Heart left ventricle (tissue), 16 donors: Measurements from ENCODE around the gene ASB5. TPM values are rescaled to one million over a fixed set of nuclear protein-coding genes. Genes with fewer than 3 reads are reported as not detected.
A peak's percentile ranks its signal among the peaks of the same experiment; 100 is the strongest.

Experiments
- ATAC-seq, 4 donors: fragments of 200-7000 bp; cut with Tn5 transposase; one replicate each; pipeline ENCODE4 v1.9.1; 2020 to 2022; ENCODE audit warnings: moderate library complexity in 4 of 4, mild to moderate bottlenecking in 3 of 4, moderate number of reproducible peaks in 1 of 4
- DNase-seq, 5 donors: peaks; one replicate each; pipeline ENCODE4 v3.0.0-alpha.2; 2020
- H3K27ac ChIP-seq, 12 donors: fragments of 200-600 bp; sonication (generic) in 4 of 12; one replicate each; pipeline versions ENCODE4 v1.5.0 to v1.8.0; 2016 to 2022; ENCODE audit warnings: mild to moderate bottlenecking in 2 of 12
- H3K27me3 ChIP-seq, 9 donors: fragments of 200-600 bp; sonication (generic) in 2 of 9; one replicate each; pipeline versions ENCODE4 v1.5.1 to v1.8.0; 2016 to 2022; ENCODE audit warnings: mild to moderate bottlenecking in 3 of 9
- H3K36me3 ChIP-seq, 9 donors: fragments of 200-600 bp; sonication (generic) in 2 of 9; one replicate each; pipeline versions ENCODE4 v1.5.0 to v1.8.0; 2018 to 2022; ENCODE audit warnings: mild to moderate bottlenecking in 2 of 9
- H3K4me1 ChIP-seq, 12 donors: fragments of 200-600 bp; sonication (generic) in 4 of 12; one replicate each; pipeline versions ENCODE4 v1.5.0 to v1.8.0; 2016 to 2022; ENCODE audit warnings: mild to moderate bottlenecking in 3 of 12
- H3K4me3 ChIP-seq, 12 donors: fragments of 200-600 bp; sonication (generic) in 4 of 12; one replicate each; pipeline versions ENCODE4 v1.5.0 to v1.8.0; 2017 to 2022; ENCODE audit warnings: mild to moderate bottlenecking in 9 of 12, moderate library complexity in 4 of 12
- H3K9me3 ChIP-seq, 12 donors: fragments of 200-600 bp; sonication (generic) in 4 of 12; one replicate each; pipeline versions ENCODE4 v1.5.0 to v1.8.0; 2016 to 2022; ENCODE audit warnings: mild to moderate bottlenecking in 1 of 12
- CTCF ChIP-seq, 12 donors: fragments of 200-600 bp; sonication (generic) in 4 of 12; IDR thresholded peaks; one replicate each; pipeline versions ENCODE4 v1.5.0 to v1.8.0; 2018 to 2022; ENCODE audit warnings: antibody characterized with exemption in 12 of 12, mild to moderate bottlenecking in 5 of 12
- POLR2A ChIP-seq, 2 donors: fragments of 450-650 bp; IDR thresholded peaks; one replicate each; pipeline ENCODE4 v1.6.1; 2017; ENCODE audit warnings: antibody characterized with exemption in 2 of 2, mild to moderate bottlenecking in 2 of 2, moderate library complexity in 2 of 2
- WGBS, 4 donors: extraction: QIAGEN DNeasy Blood & Tissue Kit in 2 of 4; methylation state at CpG; one replicate each; pipeline versions ENCODE4 v1.1.5 to v1.1.7; 2013 to 2018; 5-methylcytosine and 5-hydroxymethylcytosine counted together
- intact Hi-C, 10 donors: fragments of 100-400 bp; cut with DNase I; formaldehyde crosslinking; loops; one replicate each; pipeline versions ENCODE4 v1.11.1 to v1.14.2; 2022
- polyA plus RNA-seq, 2 donors: library from polyadenylated mRNA; stranded (reverse); fragments of 200-250 nt; gene quantifications; one replicate each; pipeline ENCODE4 v1.2.3, GENCODE V29; 2013
- total RNA-seq, 9 donors: library from RNA; depleted of rRNA in 2 of 9; stranded (reverse); fragments of >200 nt in 2 of 9; fragmentation: NEBNext Ultra II Directional in 3 of 9; extraction: Animal tissue kit (Norgen Biotek cat#: 25700) in 3 of 9; gene quantifications; one replicate each; pipeline versions ENCODE4 v1.1.0 to v1.2.4, GENCODE V29; 2016 to 2023
- donor health status: ischemic (EF 13 %, LVEDD 7.1; RV severe dilation, severe dysfunction).
- donor health status: healthy with polysubstance abuse.
- donor health status: DM: no; HTN: yes; CAD: no.
- donor health status: DM: no; HTN: no; CAD: no.
- donor health status: ischemic (EF 25% LVEDD 6.9; RV normal size, moderate dysfunction).
- donor health status: ischemic (EF 25% LVEDD 5.7; RV mildly dilated, moderate dysfunction).
- donor health status: healthy.
- donor health status: DM: yes; HTN: yes; CAD: no.
- donor health status: ischemic (EF 35%, LVEDD 5.7; RV mildly dilated, moderate dysfunction).
- donor health status: nonischemic (EF 11% LVEDD 7.7; RV severe dilation, severe dysfunction).
- donor health status: DM: yes; HTN: yes; CAD: no.
- donor health status: PGD.
- donor health status: ischemic (EF 29% LVEDD 5.4; RV normal size, mild dysfunction).
- donor health status: nonischemic (EF 23%, LVEDD 6.1; RV moderate dilation, normal function).

ASB5 gene
- total and polyA plus RNA-seq, 11 donors = 1.0 to 7.7 (median 2.8) TPM

- 51 to 70% (median 67%) methylated on average over 3 of the region's 3 CpGs for WGBS, 4 donors
- intact Hi-C loops = loop anchor here in 3 of 10 donors (5.0 to 10.0 kb wide), 2 partner anchors 35 to 78 kb away; partner anchors contain the start of gene SPATA4 (in 3 of the 3)
- no peak for DNase-seq
- no peak for ATAC-seq
- no peak overlapping the region for H3K27ac ChIP-seq
- H3K4me3 ChIP-seq = no peak overlapping the region
- no peaks in the 10 kb centered on the region for H3K9me3 ChIP-seq
- peaks cover 0 to 7% (median 0%) of the 10 kb centered on the region in 12 donors for H3K4me1 ChIP-seq
- no peaks in the 10 kb centered on the region for H3K36me3 ChIP-seq
- H3K27me3 ChIP-seq = no peaks in the 10 kb centered on the region
- no peak for TF ChIP-seq CTCF (IDR thresholded peaks at IDR 0.05)
- no peak for TF ChIP-seq POLR2A (IDR thresholded peaks at IDR 0.05)
Observed at GRCh38 chr4:176272799-176273198, 3.8 kb upstream of the ASB5 start.

- Histone ChIP-seq H3K36me3 (no peaks in the 10 kb centered on the region), H3K4me1 (peaks cover 0 to 7% (median 0%) of the 10 kb centered on the region in 12 donors), H3K4me3 (no peak overlapping the region), H3K9me3 (no peaks in the 10 kb centered on the region), H3K27me3 (no peaks in the 10 kb centered on the region), H3K27ac (no peak overlapping the region)
- no peak for TF ChIP-seq POLR2A (IDR thresholded peaks at IDR 0.05)
- TF ChIP-seq CTCF (IDR thresholded peaks at IDR 0.05) = no peak
- intact Hi-C loops = loop anchor here in 3 of 10 donors (5.0 to 10.0 kb wide), 2 partner anchors 34 to 77 kb away; partner anchors contain the start of gene SPATA4 (in 3 of the 3)
- ATAC-seq (no peak), DNase-seq (no peak)
- 76 to 87% (median 80%) methylated on average over 3 of the region's 3 CpGs for WGBS, 4 donors
Observed at GRCh38 chr4:176271749-176272148, 2.7 kb upstream of the ASB5 start.

GRCh38 chr4:176270669-176271068 is 1.6 kb upstream of the ASB5 start:
- H3K4me3 ChIP-seq = no peak overlapping the region
- H3K27ac ChIP-seq = peak overlapping the region in 1 of 12 donors; percentile 66

GRCh38 chr4:176266026-176266425 is 3.0 kb downstream of the ASB5 start:
- Histone ChIP-seq H3K27ac (no peak overlapping the region), H3K4me1 (no peaks in the 10 kb centered on the region), H3K36me3 (no peaks in the 10 kb centered on the region), H3K27me3 (no peaks in the 10 kb centered on the region), H3K4me3 (no peak overlapping the region), H3K9me3 (no peaks in the 10 kb centered on the region)
- 94 to 98% (median 97%) methylated on average over 2 of the region's 2 CpGs for WGBS, 4 donors
- no peak for DNase-seq
- intact Hi-C loops = no loop called here
- TF ChIP-seq POLR2A (IDR thresholded peaks at IDR 0.05) (no peak), CTCF (IDR thresholded peaks at IDR 0.05) (no peak)
- no peak for ATAC-seq

More at GRCh38 chr4:176270669-176271068, 1.6 kb upstream of the ASB5 start:
- no peaks in the 10 kb centered on the region for H3K27me3 ChIP-seq
- 58 to 74% (median 68%) methylated on average over 5 of the region's 5 CpGs for WGBS, 4 donors
- H3K4me1 ChIP-seq = peaks cover 0 to 7% (median 0%) of the 10 kb centered on the region in 12 donors
- no peaks in the 10 kb centered on the region for H3K9me3 ChIP-seq
- intact Hi-C loops = loop anchor here in 3 of 10 donors (5.0 to 10.0 kb wide), 2 partner anchors 33 to 76 kb away; partner anchors contain the start of gene SPATA4 (in 3 of the 3)
- DNase-seq = no peak
- ATAC-seq = peak in 1 of 4 donors; percentile 42
- no peaks in the 10 kb centered on the region for H3K36me3 ChIP-seq
- TF ChIP-seq CTCF (IDR thresholded peaks at IDR 0.05) = no peak
- no peak for TF ChIP-seq POLR2A (IDR thresholded peaks at IDR 0.05)
